Anterior cingulate cortex (tissue), 58 donors: ENCODE measurements around the gene ITM2A.

Experiments used
- DNase-seq, 58 donors: peaks; one replicate each; lab custom pipeline; 2025; lab: John Stamatoyannopoulos, UW

Gene ITM2A

DNA sequence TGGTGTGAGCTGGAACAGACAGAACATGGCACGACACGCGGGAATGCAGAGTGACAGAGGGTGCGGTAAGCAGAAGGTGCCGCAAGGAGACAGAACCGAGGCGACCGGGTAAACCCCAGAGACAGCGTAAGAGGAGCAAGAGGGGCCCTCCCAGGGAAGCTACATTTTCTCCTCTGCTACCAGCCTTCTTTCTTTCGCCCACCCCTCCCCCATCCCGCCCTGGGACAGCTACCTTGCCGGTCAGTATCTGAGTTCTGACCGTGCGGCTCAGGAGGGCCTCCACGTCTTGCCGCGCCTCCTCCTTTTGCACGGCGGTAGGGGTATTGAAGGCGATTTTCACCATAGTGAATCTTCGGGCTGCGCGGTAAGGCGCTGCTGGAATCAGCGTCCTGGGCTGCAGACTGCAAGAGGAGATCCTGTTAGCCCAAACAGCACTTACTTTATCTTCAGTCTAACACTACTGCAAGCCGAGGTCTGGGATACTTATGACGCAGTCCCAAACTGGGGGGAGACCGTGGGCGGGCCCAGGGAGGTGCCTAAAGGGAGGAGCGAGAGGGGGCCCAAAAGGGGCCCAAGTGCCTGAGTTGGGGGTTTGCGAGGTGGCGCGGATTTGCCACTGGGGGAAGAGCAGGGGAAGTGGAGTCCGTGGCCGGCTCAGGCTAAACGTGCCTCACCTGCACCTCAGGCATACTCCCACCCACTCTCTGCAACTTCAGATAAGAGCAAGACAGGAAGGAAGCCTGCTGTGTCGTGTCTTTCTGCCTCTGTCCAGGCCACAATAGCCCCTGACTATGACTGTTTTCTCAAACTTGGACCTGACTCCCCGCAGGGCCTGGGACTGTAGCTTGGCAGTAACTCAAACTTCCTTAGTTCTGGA is at the start of gene ITM2A:
Gene ITM2A (minus strand): TSS at position 462 of the 877 bp plus-strand sequence. CDS start 119 bp downstream, at position 343.
- peak in 23 of 58 donors; percentile 0 to 16 (median 3) for DNase-seq

DNA sequence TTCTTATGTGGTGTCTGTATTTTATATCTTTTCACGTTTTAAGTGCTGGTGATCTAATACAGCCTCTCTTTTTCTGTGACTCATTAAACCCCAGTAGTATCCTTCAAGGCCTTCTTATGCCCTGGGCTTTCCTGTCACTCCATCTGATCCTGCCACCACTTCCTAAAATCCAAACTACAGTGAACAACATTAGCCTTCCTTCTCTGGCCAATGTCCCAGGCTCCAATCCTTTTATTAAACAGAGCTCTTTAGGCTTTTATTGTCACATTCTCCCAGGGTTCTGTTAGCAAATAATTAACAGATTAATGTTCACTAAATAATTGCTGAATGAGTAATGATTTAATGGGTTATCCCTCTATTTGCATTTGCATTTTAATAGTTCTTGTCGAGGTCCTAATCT is 47.9 kb upstream of the ITM2A start:
- no peak for DNase-seq

DNA sequence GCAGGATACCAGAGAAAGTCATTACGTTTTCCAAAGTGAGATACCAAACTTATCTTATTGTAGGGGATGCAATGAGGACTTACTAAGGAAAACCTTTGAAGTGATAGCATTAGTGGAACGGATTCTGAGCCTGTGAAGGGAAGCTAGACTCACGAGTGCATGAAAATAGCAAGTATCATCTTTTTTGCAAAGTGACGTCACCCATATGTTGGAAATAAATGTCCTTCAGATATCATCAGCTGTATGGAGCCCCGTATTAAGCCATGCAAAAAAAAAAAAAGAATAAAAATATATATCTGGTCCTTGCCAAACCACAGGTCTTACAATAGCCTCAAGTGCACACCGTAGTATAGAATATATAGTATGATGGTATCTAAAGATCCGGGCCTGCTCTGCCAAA is 46.8 kb upstream of the ITM2A start:
- no peak for DNase-seq

DNA sequence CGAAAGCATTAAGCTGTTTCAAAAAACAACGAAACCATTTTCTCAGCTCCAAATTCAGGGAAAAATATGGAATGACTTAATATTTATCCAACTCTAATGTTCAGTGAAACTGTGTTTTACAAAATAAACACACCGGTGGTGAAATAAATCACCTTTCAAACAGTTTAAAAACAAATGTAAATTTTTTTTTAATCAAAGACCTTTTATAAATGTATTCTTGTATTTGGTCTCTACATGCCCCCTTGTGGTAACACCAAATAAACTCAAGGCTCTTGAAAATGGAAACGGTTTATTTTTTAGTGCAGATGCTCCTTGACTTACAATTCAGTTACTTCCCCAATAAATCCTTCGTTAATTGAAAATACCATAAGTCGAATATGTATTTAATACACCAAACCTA is 45.8 kb upstream of the ITM2A start:
- DNase-seq, result peak in 1 of 58 donors; percentile 0

DNA sequence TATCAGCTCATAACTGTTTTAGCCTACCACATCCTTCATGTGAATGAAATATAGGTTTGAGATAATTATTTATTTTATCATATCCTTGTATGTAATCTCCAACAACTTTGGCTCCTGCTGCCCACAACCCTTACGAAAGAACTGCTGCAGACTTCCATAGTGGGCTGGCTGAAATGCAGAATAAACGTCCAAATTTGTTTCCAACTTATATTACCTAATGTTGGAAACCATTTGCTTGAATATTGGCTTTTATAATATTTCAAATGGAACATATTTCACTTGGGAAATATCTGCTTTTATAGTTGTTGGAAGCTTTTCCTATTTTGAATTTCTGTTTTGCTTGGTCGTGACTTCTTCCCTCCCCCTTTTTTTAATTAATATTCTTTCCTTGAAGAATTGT is 45.0 kb upstream of the ITM2A start:
- DNase-seq, result no peak

DNA sequence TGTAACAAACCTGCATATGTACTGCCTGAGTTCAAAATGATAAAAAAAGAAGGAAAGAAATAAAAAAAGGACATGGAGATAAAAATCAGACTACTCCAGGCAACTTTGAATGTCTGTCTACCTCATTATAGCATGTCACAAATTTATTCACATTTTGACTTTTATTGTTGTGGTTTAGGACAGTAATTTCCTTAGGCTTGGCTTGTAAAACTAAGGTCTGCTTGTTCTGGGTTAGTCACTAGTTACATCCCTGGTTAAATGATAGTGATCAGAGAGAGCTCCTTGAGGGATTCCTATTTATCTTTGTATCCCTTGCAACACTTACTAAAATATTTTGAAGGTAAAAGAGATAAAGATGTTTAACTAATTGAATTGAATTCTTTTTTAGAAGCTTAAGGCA is 42.5 kb upstream of the ITM2A start:
- DNase-seq, result no peak

DNA sequence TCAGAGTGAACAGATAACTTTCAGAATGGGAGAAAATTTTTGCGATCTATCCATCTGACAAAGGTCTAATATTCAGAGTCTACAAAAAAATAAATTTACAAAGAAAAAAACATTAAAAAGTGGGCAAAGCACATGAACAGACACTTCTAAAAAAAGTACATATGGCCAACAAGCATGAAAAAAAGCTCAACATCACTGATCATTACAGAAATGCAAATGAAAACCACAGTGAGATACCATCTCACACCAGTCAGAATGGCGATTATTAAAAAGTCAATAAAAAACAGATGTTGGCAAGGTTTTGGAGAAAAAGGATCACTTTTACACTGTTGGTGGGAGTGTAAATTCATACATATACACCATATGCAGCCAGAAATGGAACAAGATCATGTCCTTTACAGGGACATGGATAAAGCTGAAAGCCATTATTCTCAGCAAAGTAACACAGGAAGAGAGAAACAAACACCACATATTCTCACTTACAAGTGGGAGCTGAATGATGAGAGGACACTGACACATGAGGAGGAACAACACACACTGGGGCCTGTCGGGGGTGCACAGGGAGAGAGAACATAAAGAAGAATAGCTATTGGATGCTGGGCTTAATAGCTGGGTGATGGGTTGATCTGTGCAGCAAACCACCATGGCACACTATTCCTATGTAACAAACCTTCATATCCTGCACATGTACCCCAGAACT is 41.6 kb upstream of the ITM2A start:
- DNase-seq, result no peak

DNA sequence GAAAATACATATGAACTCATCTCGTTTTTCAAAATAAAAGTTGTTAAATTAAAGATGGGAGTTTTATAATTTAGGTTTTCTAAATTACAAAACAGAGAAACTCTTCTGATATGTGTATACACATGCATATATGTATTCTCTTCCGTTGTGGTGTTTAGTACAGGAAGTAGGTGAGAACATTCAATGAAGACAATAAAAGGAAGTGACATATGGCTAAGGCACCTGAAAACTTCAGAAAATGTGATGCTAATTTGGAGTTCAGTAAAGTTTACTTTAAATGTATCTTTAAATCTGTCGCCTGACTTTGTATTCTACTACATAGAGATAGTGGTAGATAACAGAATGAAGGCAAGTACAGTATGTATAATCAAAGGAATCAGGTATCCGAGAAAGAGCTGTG is 33.5 kb upstream of the ITM2A start:
- DNase-seq, result no peak

DNA sequence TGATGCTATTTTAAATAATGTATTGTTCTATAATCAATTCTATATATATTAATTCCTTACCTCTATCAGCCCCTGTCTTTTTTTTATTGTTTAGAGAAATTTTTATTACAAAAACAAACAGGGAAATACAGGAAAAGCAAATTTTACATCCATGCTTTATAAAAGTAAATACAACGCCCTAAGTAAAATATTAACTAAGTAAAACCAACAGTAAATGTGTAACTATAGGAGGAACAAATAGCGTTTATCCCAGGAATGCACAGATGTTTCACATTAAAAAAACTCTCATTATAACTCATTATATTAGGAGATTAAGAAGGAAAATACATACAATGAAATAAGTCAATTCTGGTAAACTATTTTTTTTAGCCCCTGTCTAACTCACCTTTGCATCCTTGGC is 8.2 kb upstream of the ITM2A start:
- DNase-seq, result no peak

DNA sequence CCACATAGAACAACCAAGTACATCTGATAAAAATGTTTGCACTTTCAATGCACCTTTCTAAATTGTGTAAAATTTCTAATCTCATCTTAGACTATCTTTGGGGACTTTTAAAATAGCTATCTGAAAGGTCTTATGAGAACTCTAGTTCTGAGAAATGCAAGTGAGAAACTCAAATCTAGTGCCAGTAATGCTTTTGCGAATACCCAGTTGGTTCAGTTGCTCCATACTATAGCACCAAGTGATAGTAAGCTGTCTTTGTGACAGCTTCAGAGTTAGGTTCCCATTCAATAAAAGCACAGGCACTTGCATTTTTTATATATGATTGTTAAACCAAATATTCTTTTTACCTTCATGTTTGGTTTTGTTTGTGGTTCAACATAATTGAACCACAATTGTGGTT is 4.5 kb upstream of the ITM2A start:
- no peak for DNase-seq

DNA sequence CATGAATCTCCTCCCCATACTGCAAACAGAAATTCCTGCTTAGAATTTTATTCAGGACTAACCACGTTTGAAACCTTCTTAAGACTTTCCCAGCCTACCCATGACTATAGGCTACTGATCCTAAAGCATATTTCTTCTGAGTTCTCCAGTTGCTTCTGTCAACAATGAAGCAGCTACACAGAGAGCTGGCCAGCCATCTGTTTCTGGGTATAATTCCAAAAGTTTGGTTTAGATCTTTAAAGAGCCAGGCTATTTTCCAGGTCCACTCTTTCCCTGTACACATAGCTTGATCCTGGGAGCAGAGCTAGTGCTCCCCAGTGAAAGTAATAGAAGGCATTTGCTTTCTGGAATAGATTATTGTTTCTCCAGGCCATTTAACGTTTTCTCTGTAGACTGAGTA is 4.0 kb upstream of the ITM2A start:
- DNase-seq, result no peak

DNA sequence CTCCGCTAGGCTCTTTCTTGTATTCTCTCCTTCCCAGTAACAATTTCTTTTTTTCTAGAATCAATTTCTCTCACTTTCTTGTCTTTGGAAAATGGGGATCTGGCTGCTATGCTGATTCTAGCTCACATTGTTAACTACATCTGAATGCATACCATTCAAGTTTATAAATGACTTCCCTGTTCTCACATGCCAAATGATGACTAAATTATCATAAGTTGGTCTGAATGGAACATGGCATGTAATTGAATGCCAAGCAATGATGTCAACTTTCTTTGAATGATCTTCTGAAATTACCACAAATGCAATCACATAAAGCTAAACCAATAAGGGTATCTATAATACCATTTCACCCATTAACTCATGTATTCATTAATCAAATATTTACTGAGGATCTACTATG is 2.7 kb upstream of the ITM2A start:
- DNase-seq, result peak in 1 of 58 donors; percentile 4

DNA sequence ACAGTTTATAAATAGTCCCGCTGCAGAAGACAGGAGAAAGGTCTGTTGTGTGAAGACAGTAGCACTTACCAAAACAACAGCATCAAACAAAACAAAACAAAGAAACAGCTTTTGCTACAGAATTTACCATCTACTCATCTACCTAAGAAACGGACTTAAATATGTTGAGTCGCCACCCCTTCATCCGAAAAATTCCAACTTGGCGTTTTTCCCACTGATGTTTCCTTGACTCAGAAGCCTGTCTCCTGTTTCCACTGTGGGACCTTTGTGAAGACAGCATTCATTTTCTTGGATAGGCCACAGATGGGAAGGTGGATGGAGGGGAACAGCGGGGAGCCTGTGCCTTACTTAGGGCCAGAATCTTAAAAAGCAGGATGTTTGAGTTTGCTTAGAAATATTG is 1.3 kb upstream of the ITM2A start:
- DNase-seq, result no peak

DNA sequence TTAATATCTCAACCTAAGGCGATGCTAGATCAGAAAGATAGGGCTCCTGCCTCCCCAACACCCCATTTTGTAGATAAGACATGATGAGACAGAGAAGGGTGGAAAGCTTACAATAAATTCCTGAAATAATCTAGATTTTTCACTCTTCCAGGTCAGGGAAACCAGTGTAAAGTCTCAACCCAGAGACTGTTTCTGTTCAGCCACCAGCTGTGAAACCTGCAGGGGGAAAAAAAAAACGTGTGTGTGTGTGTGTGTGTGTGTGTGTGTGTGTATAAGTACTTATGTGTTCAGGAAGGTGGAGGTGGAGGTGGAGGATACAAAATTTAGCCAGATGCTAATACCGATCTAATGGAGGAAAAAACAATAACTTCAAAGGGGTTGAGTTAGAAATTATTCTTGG is 773 bp upstream of the ITM2A start:
- no peak for DNase-seq

DNA sequence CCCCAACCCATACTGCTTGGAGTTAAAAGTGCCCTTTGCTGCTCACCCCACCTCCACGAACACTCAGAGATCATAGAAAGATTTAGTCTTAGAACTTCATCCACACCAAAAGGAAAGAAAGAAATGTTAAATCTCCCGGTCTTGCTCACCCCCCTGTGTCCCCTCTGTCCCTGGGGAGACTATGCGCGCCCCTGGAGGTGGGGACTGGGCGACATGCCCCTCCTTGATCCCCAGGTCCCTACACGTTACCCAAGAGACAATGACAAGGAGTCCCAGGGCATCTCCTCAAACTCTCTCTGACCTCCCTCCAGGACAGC is 620 bp downstream of the ITM2A start:
- DNase-seq, result peak in 1 of 58 donors; percentile 6

DNA sequence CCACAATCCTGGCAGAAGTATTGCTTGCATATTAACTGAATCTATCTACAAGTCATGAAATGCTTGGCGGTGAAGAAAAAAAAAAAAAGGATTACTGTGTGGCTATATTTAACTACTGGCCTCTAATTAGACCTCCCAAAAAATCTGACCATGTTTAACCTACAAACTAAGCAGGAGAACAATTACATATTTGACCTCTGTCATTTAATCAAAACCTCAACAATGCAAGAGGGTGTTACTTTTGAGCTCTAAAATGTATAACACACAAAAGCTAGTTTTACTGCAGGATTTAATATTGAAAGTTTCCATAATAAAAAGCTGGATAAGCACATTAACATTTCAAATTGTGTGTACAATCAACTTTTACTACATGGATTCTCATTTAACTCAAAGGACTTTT is 1.5 kb downstream of the ITM2A start:
- no peak for DNase-seq

DNA sequence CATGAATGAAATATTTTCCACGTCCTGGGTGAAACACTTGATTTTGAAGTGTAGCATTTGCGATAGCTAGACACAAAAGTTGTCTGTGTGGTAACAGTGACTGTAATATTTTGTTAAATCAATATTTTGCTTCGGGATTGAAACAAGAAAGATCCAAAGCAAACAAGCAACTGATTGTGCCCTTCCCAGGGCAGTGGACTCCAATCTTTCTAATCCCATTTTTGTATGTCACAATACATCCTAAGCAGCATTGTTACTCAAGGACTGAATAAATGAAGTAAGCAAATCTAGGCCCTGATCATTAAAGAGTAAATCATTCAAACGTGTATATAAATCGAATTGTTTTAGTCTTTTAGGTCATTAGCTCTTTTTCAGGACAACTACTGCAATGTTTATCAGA is 2.8 kb downstream of the ITM2A start:
- DNase-seq, result no peak

DNA sequence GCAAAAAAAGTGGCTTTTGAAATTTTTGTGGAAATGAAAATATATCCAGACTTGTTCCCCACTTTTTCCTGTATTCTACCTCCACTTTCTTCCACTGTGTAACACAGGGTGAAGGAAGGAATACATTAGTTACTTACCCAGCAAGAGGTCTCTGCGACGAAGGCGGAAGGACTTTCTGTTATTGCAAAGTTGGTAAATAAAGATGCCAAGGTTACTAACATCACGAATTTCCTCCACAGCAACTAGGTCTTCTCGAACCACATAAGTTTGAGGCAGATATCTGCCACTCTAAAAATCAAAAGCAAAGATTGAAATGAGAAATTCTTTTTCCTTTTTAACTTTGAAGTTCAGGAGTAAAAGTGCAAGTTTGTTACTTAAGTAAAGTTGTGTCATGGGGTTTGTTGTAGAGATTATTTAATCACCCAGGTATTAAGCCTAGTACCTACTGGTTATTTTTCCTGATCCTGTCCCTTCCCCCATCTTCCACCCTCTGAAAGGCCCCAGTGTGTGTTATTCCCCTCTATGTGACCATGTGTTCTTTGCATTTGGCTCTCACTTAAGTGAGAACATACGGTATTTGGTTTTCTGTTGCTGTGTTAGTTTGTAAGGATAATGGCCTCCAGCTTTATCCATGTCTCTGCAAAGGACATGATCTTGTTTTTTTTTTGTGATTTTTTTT is 5.8 kb downstream of the ITM2A start:
- no peak for DNase-seq

DNA sequence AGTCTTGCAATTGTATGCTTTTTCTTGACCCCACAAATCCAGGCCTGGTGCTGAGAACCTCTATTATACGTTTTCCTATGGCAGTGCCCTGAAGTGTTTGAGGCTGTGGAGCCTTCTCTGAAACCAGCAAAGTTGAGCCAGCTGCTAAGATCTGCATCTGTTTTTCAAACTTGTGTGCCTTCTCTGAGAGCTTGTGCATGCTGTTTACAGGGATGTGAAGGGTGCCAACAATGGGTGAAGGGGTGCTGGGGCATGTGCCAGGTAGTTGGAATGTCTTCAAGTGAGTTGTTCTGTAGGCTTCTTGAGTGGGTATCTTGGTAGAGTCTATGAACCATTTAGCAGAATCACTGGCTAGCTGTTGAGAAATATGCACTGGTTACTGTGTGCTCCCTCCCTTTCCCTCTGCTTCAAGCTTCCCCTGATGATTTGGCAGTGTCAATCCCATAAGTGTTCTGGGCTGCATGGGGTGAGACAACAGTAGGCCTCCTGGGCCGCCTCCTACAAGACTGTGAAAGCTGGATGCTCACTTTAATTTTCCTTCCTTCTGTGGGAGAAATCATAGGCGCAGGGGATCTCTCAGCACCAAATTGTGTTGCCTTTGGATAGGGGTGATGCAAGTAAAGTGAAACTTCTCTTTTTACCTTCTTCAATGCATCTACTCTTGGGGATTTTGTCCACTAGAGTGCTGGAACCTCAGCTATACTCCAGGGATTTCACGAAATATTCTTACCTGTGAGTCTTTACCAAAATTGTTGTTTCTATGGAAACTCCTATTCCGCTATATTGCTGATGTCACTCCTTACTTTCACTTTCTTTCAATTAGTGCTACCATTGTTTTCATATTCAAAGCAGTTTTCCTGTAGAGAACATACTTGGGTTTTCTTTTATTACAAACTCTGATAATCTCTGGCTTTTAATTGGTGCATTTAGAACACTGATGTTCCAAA is 30.0 kb downstream of the ITM2A start:
- no peak for DNase-seq

DNA sequence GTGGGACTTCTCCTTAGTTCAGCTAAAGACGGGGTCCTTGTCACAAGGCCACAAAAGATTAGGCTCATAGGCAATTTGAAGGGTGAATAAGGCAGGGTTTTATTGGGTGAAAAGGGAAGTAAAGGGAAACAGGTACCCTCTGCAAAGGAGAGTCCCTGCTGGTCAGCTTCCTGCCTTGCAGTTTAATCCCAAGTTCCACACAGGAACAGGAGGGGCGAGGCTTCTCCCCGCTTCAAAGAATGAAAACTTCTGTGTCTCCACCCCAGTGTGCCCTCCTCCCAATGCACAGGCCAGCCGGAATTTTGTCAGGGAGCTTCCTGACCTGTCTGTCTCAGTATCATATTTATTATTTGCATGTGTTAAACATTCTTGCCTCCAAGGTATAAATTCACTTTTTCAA is 37.1 kb downstream of the ITM2A start:
- no peak for DNase-seq
